Stomach (tissue), 9 donors: ENCODE measurements around the gene CHRNA7. TPM values are rescaled to one million over a fixed set of nuclear protein-coding genes. Genes with fewer than 3 reads are reported as not detected.

ENCODE experiments used
- DNase-seq, 2 donors: peaks; one replicate each; pipeline versions ENCODE4 v3.0.0 to v3.0.0-alpha.2; 2013 to 2019
- H3K27ac ChIP-seq, 5 donors: fragments of 200-600 bp in 4 of 5; sonication (generic) in 4 of 5; one replicate each; pipeline ENCODE4 v1.5.1; 2013 to 2019; ENCODE audit warnings: mild to moderate bottlenecking in 1 of 5, moderate library complexity in 1 of 5
- H3K27me3 ChIP-seq, 3 donors: fragments of 200-600 bp; sonication (generic); one replicate each; pipeline ENCODE4 v1.5.1; 2017 to 2019; ENCODE audit warnings: mixed run types in 1 of 3
- H3K36me3 ChIP-seq, 4 donors: fragments of 200-600 bp; sonication (generic); 1 replicate in 3 of 4; 2 replicates in 1 of 4; pipeline ENCODE4 v1.5.1; 2016 to 2019
- H3K4me1 ChIP-seq, 4 donors: fragments of 200-600 bp; sonication (generic); one replicate each; pipeline ENCODE4 v1.5.1; 2016 to 2019
- H3K4me3 ChIP-seq, 4 donors: fragments of 200-600 bp; sonication (generic) in 3 of 4; one replicate each; pipeline ENCODE4 v1.5.1; 2016 to 2019; ENCODE audit warnings: mild to moderate bottlenecking in 1 of 4
- H3K9me3 ChIP-seq, 4 donors: fragments of 200-600 bp; sonication (generic); one replicate each; pipeline ENCODE4 v1.5.1; 2016 to 2019
- CTCF ChIP-seq, 7 experiments: fragments of 450-650 bp in 4 of 7; fragments of 200-600 bp in 3 of 7; sonication (generic) in 3 of 7; IDR thresholded peaks; one replicate each; pipeline ENCODE4 v1.5.1; 2016 to 2019; ENCODE audit warnings: antibody characterized with exemption in 7 of 7, control low read depth in 2 of 7, mild to moderate bottlenecking in 1 of 7
- EP300 ChIP-seq: sonication (generic); formaldehyde crosslinking; IDR thresholded peaks from one replicate; pipeline ENCODE4 v1.6.1; 2017; ENCODE audit warnings: antibody characterized with exemption
- POLR2A ChIP-seq, 4 donors: fragments of 450-650 bp; IDR thresholded peaks; one replicate each; pipeline ENCODE4 v1.6.1; 2016; ENCODE audit warnings: antibody characterized with exemption in 4 of 4, control low read depth in 2 of 4, mild to moderate bottlenecking in 1 of 4, moderate library complexity in 1 of 4
- POLR2AphosphoS5 ChIP-seq, 3 donors: sonication (generic); formaldehyde crosslinking; IDR thresholded peaks; one replicate each; pipeline ENCODE4 v1.6.1; 2016; ENCODE audit warnings: antibody characterized with exemption in 3 of 3
- WGBS, 5 donors: extraction: QIAGEN DNeasy Blood & Tissue Kit in 3 of 5; methylation state at CpG; one replicate each; pipeline versions ENCODE4 v1.1.5 to v1.1.7; 2013 to 2018; 5-methylcytosine and 5-hydroxymethylcytosine counted together
- intact Hi-C: fragments of 100-400 bp; cut with DNase I; formaldehyde crosslinking; loops from one replicate; pipeline ENCODE4 v1.15.1; 2023; ENCODE audit warnings: low total_unique reads
- polyA plus RNA-seq, 3 donors: library from polyadenylated mRNA; stranded (reverse); fragments of 200-250 nt; gene quantifications; one replicate each; pipeline ENCODE4 v1.2.3, GENCODE V29; 2013
- total RNA-seq, 5 donors: library from RNA; depleted of rRNA; stranded (reverse); fragments of >200 nt; gene quantifications; one replicate each; pipeline versions ENCODE4 v1.1.0 to v1.2.3, GENCODE V29; 2014 to 2016
- donor health status: healthy with polysubstance abuse.
- donor health status: Bipolar disorder and iron deficiency.
- donor health status: healthy.

Gene CHRNA7
- total and polyA plus RNA-seq, 8 donors = 1.1 to 131 (median 16.1) TPM

GRCh38 chr15:31997711-31998110 is 32.6 kb upstream of the CHRNA7 start:
- no peaks in the 10 kb centered on the region for H3K27me3 ChIP-seq
- intact Hi-C loops = no loop called here
- TF ChIP-seq EP300 (no peak), POLR2AphosphoS5 (IDR thresholded peaks at IDR 0.05) (no peak), POLR2A (IDR thresholded peaks at IDR 0.05) (no peak)
- no peaks in the 10 kb centered on the region for H3K9me3 ChIP-seq
- no peak overlapping the region for H3K27ac ChIP-seq
- no peaks in the 10 kb centered on the region for H3K4me1 ChIP-seq
- H3K36me3 ChIP-seq = no peaks in the 10 kb centered on the region
- no peak overlapping the region for H3K4me3 ChIP-seq
- DNase-seq = no peak

GRCh38 chr15:32003558-32003957 is 26.8 kb upstream of the CHRNA7 start:
- Histone ChIP-seq H3K4me1 (no peaks in the 10 kb centered on the region), H3K4me3 (no peak overlapping the region), H3K36me3 (no peaks in the 10 kb centered on the region), H3K9me3 (no peaks in the 10 kb centered on the region), H3K27ac (no peak overlapping the region), H3K27me3 (no peaks in the 10 kb centered on the region)
- WGBS, 5 donors = 81 to 94% (median 91%) methylated on average over 2 of the region's 2 CpGs
- no peak for TF ChIP-seq POLR2A (IDR thresholded peaks at IDR 0.05)
- TF ChIP-seq POLR2AphosphoS5 (IDR thresholded peaks at IDR 0.05) = no peak
- no peak for TF ChIP-seq EP300
- no peak for TF ChIP-seq CTCF (IDR thresholded peaks at IDR 0.05)
- no peak for DNase-seq
- intact Hi-C loops = no loop called here

GRCh38 chr15:32004249-32004648 is 26.1 kb upstream of the CHRNA7 start:
- 56 to 70% (median 63%) methylated on average over 2 of the region's 2 CpGs for WGBS, 5 donors
- no peaks in the 10 kb centered on the region for H3K9me3 ChIP-seq
- no peaks in the 10 kb centered on the region for H3K27me3 ChIP-seq
- DNase-seq = no peak
- no peak overlapping the region for H3K4me3 ChIP-seq
- H3K36me3 ChIP-seq = no peaks in the 10 kb centered on the region
- no peak overlapping the region for H3K27ac ChIP-seq
- no peaks in the 10 kb centered on the region for H3K4me1 ChIP-seq
- intact Hi-C loops = no loop called here
- TF ChIP-seq EP300 (no peak), POLR2A (IDR thresholded peaks at IDR 0.05) (no peak), CTCF (IDR thresholded peaks at IDR 0.05) (no peak)

- intact Hi-C loops = no loop called here
Observed at GRCh38 chr15:32007355-32007960, 22.9 kb upstream of the CHRNA7 start.

More at GRCh38 chr15:32007355-32007960, 22.9 kb upstream of the CHRNA7 start:
- no peaks in the 10 kb centered on the region for H3K9me3 ChIP-seq
- TF ChIP-seq POLR2AphosphoS5 (IDR thresholded peaks at IDR 0.05) (no peak), EP300 (no peak), POLR2A (IDR thresholded peaks at IDR 0.05) (no peak), CTCF (IDR thresholded peaks at IDR 0.05) (no peak)
- DNase-seq = no peak
- no peaks in the 10 kb centered on the region for H3K27me3 ChIP-seq
- H3K36me3 ChIP-seq = no peaks in the 10 kb centered on the region
- no peaks in the 10 kb centered on the region for H3K4me1 ChIP-seq
- WGBS, 5 donors = 56 to 74% (median 70%) methylated on average over 6 of the region's 6 CpGs
- no peak overlapping the region for H3K4me3 ChIP-seq
- no peak overlapping the region for H3K27ac ChIP-seq
